Measurements from ENCODE around the gene PDE5A. TPM values are rescaled to one million over a fixed set of nuclear protein-coding genes. Genes with fewer than 3 reads are reported as not detected.

The PDE5A gene
- total RNA-seq, 1 donor from 2014 or later, result 8.3 TPM

GRCh38 chr4:119587796-119588195 lies 40.8 kb downstream of the PDE5A start:
- DNase-seq (ENCODE audit: low spot score), result no peak

- no peak for DNase-seq (ENCODE audit: low spot score)
These were observed 42.8 kb downstream of the PDE5A start for GRCh38 chr4:119585771-119586170.

GRCh38 chr4:119581190-119581873 lies 47.3 kb downstream of the PDE5A start:
- DNase-seq (ENCODE audit: low spot score), result no peak

GRCh38 chr4:119580293-119580692 lies 48.3 kb downstream of the PDE5A start:
- DNase-seq (ENCODE audit: low spot score), result no peak

- DNase-seq (ENCODE audit: low spot score), result no peak
These were observed 48.8 kb downstream of the PDE5A start for GRCh38 chr4:119579823-119580222.

- no peak for DNase-seq (ENCODE audit: low spot score)
These were observed 58.2 kb downstream of the PDE5A start for GRCh38 chr4:119570401-119570800.

GRCh38 chr4:119564106-119564505 lies 64.5 kb downstream of the PDE5A start:
- no peak for DNase-seq (ENCODE audit: low spot score)

GRCh38 chr4:119559044-119559647 lies 69.5 kb downstream of the PDE5A start:
- DNase-seq (ENCODE audit: low spot score), result no peak

GRCh38 chr4:119550857-119551532 lies 77.6 kb downstream of the PDE5A start:
- no peak for DNase-seq (ENCODE audit: low spot score)

- no peak for DNase-seq (ENCODE audit: low spot score)
These were observed 79.0 kb downstream of the PDE5A start for GRCh38 chr4:119549639-119550038.

GRCh38 chr4:119543779-119544178 lies 84.8 kb downstream of the PDE5A start:
- no peak for DNase-seq (ENCODE audit: low spot score)

- no peak for DNase-seq (ENCODE audit: low spot score)
These were observed 85.4 kb downstream of the PDE5A start for GRCh38 chr4:119543187-119543586.

- DNase-seq (ENCODE audit: low spot score), result no peak
These were observed 88.4 kb downstream of the PDE5A start for GRCh38 chr4:119540249-119540648.

- DNase-seq (ENCODE audit: low spot score), result no peak
These were observed 91.0 kb downstream of the PDE5A start for GRCh38 chr4:119537586-119537985.

GRCh38 chr4:119536572-119537528 lies 91.8 kb downstream of the PDE5A start:
- DNase-seq (ENCODE audit: low spot score), result no peak

GRCh38 chr4:119532319-119532718 lies 96.3 kb downstream of the PDE5A start:
- DNase-seq (ENCODE audit: low spot score), result no peak

- no peak for DNase-seq (ENCODE audit: low spot score)
These were observed 98.8 kb downstream of the PDE5A start for GRCh38 chr4:119529788-119530187.

GRCh38 chr4:119526786-119527550 lies 101.6 kb downstream of the PDE5A start:
- DNase-seq (ENCODE audit: low spot score), result no peak

GRCh38 chr4:119525771-119526712 lies 102.6 kb downstream of the PDE5A start:
- DNase-seq (ENCODE audit: low spot score), result no peak
